Stimulated activated naive CD8-positive, alpha-beta T cell treated with anti-CD3 and anti-CD28 coated beads, Interleukin-15, amount 100 ng/mL, for 72 hours (primary cell): ENCODE data around the gene HAUS8.
"Not testable (repeated sequence)": the region's sequence is repeated elsewhere in the genome, so short reads cannot be mapped to it uniquely, and the experiment has no call there.

Source experiments
- ATAC-seq: fragments of 150-1000 bp; cut with Tn5 transposase; 2 replicates; pipeline ENCODE4 v1.10.0; 2021; ENCODE audit warnings: mild to moderate bottlenecking, moderate library complexity
- DNase-seq, 2 donors: peaks; one replicate each; pipeline ENCODE4 v3.0.0; 2021 to 2022
- H3K27ac Mint-ChIP-seq, 2 donors: one replicate each; pipeline ENCODE4 v1.8.0; 2022; ENCODE audit warnings: mild to moderate bottlenecking in 2 of 2, mixed read lengths in 2 of 2, moderate library complexity in 2 of 2
- H3K27me3 Mint-ChIP-seq: one replicate; pipeline ENCODE4 v1.8.0; 2022; ENCODE audit warnings: mixed read lengths
- H3K4me1 Mint-ChIP-seq: one replicate; pipeline ENCODE4 v1.8.0; 2022; ENCODE audit warnings: mild to moderate bottlenecking, mixed read lengths
- H3K4me3 Mint-ChIP-seq, 2 donors: one replicate each; pipeline ENCODE4 v1.8.0; 2022; ENCODE audit warnings: mild to moderate bottlenecking in 2 of 2, mixed read lengths in 2 of 2, moderate library complexity in 1 of 2
- H3K9me3 Mint-ChIP-seq, 2 donors: one replicate each; pipeline ENCODE4 v1.8.0; 2022; ENCODE audit warnings: mixed read lengths in 2 of 2

HAUS8 gene

GRCh38 chr19:17037184-17037583 is 38.1 kb downstream of the HAUS8 start:
- ATAC-seq (peak; percentile 26), DNase-seq (no peak)
- H3K27ac Mint-ChIP-seq, result no peak overlapping the region
- no peaks in the 10 kb centered on the region for H3K27me3 Mint-ChIP-seq
- H3K9me3 Mint-ChIP-seq, result no peaks in the 10 kb centered on the region
- H3K4me3 Mint-ChIP-seq, result no peak overlapping the region
- H3K4me1 Mint-ChIP-seq, result no peaks in the 10 kb centered on the region

DNA sequence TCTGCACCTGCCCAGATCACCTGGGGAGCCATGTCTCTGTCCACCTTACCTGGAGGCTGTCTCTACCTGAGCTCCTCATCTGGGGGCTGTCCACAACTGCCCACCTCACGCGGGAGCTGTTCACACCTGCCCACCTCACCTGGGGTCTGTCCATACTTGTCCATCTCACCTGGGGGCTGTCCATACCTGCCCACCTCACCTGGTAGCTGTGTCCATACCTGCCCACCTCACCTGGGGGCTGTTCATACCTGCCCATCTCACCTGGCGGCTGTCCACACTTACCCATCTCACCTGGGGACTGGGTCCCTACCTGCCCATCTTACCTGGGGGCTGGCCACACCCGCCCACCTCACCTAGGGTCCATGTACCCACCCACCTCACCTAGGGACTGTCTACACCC is 38.6 kb downstream of the HAUS8 start:
- no peaks in the 10 kb centered on the region for H3K4me1 Mint-ChIP-seq
- H3K27me3 Mint-ChIP-seq, result no peaks in the 10 kb centered on the region
- peak overlapping the region in 1 of 2 donors; percentile 84 for H3K27ac Mint-ChIP-seq
- ATAC-seq (no peak), DNase-seq (no peak)
- no peaks in the 10 kb centered on the region for H3K9me3 Mint-ChIP-seq
- no peak overlapping the region for H3K4me3 Mint-ChIP-seq

GRCh38 chr19:17035842-17036424 is 39.3 kb downstream of the HAUS8 start:
- Mint-ChIP-seq H3K27me3 (no peaks in the 10 kb centered on the region), H3K4me3 (no peak overlapping the region), H3K27ac (no peak overlapping the region), H3K9me3 (no peaks in the 10 kb centered on the region), H3K4me1 (no peaks in the 10 kb centered on the region)
- DNase-seq (no peak), ATAC-seq (no peak)

GRCh38 chr19:17031741-17032140 is 43.5 kb downstream of the HAUS8 start:
- peaks cover 6% of the 10 kb centered on the region for H3K4me1 Mint-ChIP-seq

GRCh38 chr19:17027535-17027975 is 47.7 kb downstream of the HAUS8 start:
- no peak for DNase-seq
- peaks cover 43% of the 10 kb centered on the region for H3K27me3 Mint-ChIP-seq
- no peak overlapping the region for H3K27ac Mint-ChIP-seq
- H3K4me1 Mint-ChIP-seq, result peaks cover 15% of the 10 kb centered on the region
- peak overlapping the region; percentile 76 to 80 for H3K4me3 Mint-ChIP-seq
- ATAC-seq, result peak; percentile 21
- H3K9me3 Mint-ChIP-seq, result peaks cover 12 to 23% of the 10 kb centered on the region in 2 donors

More at GRCh38 chr19:17031741-17032140, 43.5 kb downstream of the HAUS8 start:
- H3K4me3 Mint-ChIP-seq, result no peak overlapping the region
- DNase-seq (no peak), ATAC-seq (no peak)
- no peak overlapping the region for H3K27ac Mint-ChIP-seq
- no peaks in the 10 kb centered on the region for H3K9me3 Mint-ChIP-seq
- H3K27me3 Mint-ChIP-seq, result peaks cover 25% of the 10 kb centered on the region

- no peak within 1 kb of the TSS for H3K27ac Mint-ChIP-seq
- H3K27me3 Mint-ChIP-seq, result peaks cover 43% of the 10 kb centered on the region
- peaks cover 12 to 25% of the 10 kb centered on the region in 2 donors for H3K9me3 Mint-ChIP-seq
- peaks cover 15% of the 10 kb centered on the region for H3K4me1 Mint-ChIP-seq
- ATAC-seq, result peak; percentile 74
- peak within 1 kb of the TSS; percentile 76 to 80 for H3K4me3 Mint-ChIP-seq
- DNase-seq, result no peak
These were observed 48.3 kb downstream of the HAUS8 start, which contains the start of gene CPAMD8 for GRCh38 chr19:17026706-17027534. Gene CPAMD8, minus strand, starts transcription at chr19:17026810. Its CDS starts 168 bp downstream, at chr19:17026642.

DNA sequence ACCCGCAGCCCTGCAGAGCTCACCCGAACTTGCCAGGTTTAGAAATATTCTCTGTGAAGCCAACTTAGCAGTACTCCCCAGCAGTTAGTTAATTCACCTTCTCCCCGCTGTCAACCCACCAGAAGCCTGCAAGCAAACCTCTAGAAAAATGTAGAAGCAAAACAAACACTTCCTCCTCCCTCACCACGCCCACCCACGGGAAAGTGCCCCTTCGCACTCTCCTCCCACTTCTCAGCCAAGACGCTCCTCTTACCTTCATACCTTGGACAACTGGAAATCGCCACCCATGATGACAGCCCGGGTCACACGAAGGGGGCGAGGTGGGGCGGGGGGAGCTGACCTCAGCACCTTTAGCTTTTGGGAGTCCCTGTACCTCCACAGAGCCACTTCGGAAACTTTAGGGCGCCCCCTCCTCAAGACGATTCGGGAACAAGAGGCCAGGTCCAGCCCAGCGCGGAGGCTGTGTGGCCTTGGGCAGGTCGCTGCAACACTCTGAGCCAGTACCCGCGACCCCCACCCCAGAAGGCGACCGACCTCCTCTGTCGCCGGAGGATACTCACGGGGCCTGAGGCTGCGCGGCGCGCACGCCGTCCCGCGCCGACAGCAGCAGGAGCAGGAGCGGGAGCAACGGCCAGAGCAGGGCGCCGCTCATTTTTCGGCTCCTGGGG is 49.1 kb downstream of the HAUS8 start:
- H3K4me3 Mint-ChIP-seq, result peak overlapping the region; percentile 49 to 66
- H3K27me3 Mint-ChIP-seq, result peaks cover 43% of the 10 kb centered on the region

GRCh38 chr19:17025361-17025760 is 49.9 kb downstream of the HAUS8 start:
- H3K9me3 Mint-ChIP-seq, result peaks cover 12 to 37% of the 10 kb centered on the region in 2 donors

More for the DNA sequence above, 49.1 kb downstream of the HAUS8 start:
- Mint-ChIP-seq H3K27ac (no peak overlapping the region), H3K4me1 (peaks cover 15% of the 10 kb centered on the region), H3K9me3 (peaks cover 12 to 30% of the 10 kb centered on the region in 2 donors)
- peak in 1 of 2 donors; percentile 8 for DNase-seq
- ATAC-seq, result peak; percentile 64

GRCh38 chr19:17024941-17025340 is 50.3 kb downstream of the HAUS8 start:
- ATAC-seq, result not testable (repeated sequence)

More at GRCh38 chr19:17025361-17025760, 49.9 kb downstream of the HAUS8 start:
- H3K4me3 Mint-ChIP-seq, result no peak overlapping the region
- no peak for ATAC-seq
- H3K27ac Mint-ChIP-seq, result no peak overlapping the region
- no peak for DNase-seq
- peaks cover 15% of the 10 kb centered on the region for H3K4me1 Mint-ChIP-seq
- peaks cover 43% of the 10 kb centered on the region for H3K27me3 Mint-ChIP-seq

GRCh38 chr19:17023805-17024204 is 51.4 kb downstream of the HAUS8 start:
- no peak overlapping the region for H3K27ac Mint-ChIP-seq
- H3K4me3 Mint-ChIP-seq, result no peak overlapping the region
- peaks cover 15% of the 10 kb centered on the region for H3K4me1 Mint-ChIP-seq
- DNase-seq (no peak), ATAC-seq (no peak)
- peaks cover 12 to 37% of the 10 kb centered on the region in 2 donors for H3K9me3 Mint-ChIP-seq
- H3K27me3 Mint-ChIP-seq, result peaks cover 36% of the 10 kb centered on the region

More at GRCh38 chr19:17024941-17025340, 50.3 kb downstream of the HAUS8 start:
- not testable (repeated sequence) for H3K4me3 Mint-ChIP-seq, H3K27ac Mint-ChIP-seq, DNase-seq
- Mint-ChIP-seq H3K27me3 (peaks cover 43% of the 10 kb centered on the region), H3K4me1 (peaks cover 15% of the 10 kb centered on the region), H3K9me3 (peaks cover 12 to 37% of the 10 kb centered on the region in 2 donors)

DNA sequence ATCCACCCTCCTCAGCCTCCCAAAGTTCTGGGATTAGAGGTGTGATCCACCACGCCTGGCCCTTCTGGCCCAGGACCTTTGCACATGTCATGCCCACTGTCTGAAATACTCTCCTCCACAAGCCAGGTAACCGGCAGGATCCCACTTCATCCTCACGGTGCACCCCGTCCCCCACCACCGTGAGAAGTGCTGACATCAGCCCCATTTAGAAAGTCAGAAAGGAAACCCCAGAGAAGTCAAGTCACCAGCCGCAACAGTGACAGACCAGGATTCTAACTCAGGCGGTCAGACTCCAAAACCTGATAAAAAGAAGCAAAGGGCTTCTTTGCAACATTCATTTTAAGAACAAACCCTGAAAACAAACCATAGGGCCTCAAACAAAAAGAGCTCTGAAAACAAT is 52.5 kb downstream of the HAUS8 start:
- Mint-ChIP-seq H3K27ac (no peak overlapping the region), H3K9me3 (peaks cover 12 to 37% of the 10 kb centered on the region in 2 donors), H3K4me3 (no peak overlapping the region), H3K27me3 (peaks cover 26% of the 10 kb centered on the region), H3K4me1 (peaks cover 15% of the 10 kb centered on the region)
- DNase-seq (no peak), ATAC-seq (no peak)

- ATAC-seq (no peak), DNase-seq (no peak)
- H3K27ac Mint-ChIP-seq, result peak overlapping the region in 1 of 2 donors; percentile 79
- H3K4me3 Mint-ChIP-seq, result no peak overlapping the region
- peaks cover 9% of the 10 kb centered on the region for H3K4me1 Mint-ChIP-seq
- peaks cover 12 to 37% of the 10 kb centered on the region in 2 donors for H3K9me3 Mint-ChIP-seq
- peaks cover 18% of the 10 kb centered on the region for H3K27me3 Mint-ChIP-seq
These were observed 53.3 kb downstream of the HAUS8 start for GRCh38 chr19:17021793-17022590.

DNA sequence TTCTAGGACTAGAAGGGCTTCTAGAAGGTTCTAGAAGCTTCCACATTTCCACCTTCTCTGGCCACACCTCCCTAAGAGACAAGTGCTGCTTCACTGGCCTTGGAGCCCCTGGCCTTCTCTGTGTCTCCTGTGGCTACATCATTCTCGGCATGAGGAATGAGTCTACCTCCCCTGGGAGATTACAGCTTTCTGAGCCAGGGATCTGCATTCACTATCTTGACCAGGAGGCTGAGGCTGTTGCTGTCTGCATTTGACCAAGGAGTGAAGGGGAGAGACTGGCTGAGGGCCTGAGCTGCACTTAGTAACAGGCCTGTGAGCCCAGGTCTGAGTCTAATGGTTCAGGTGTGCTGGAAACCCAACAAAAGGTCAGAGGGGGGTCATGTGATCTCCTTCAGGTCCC is 53.9 kb downstream of the HAUS8 start:
- no peak for DNase-seq
- H3K27me3 Mint-ChIP-seq, result peaks cover 16% of the 10 kb centered on the region
- ATAC-seq, result no peak
- no peak overlapping the region for H3K27ac Mint-ChIP-seq
- H3K9me3 Mint-ChIP-seq, result peaks cover 12 to 37% of the 10 kb centered on the region in 2 donors
- H3K4me1 Mint-ChIP-seq, result peaks cover 9% of the 10 kb centered on the region
- H3K4me3 Mint-ChIP-seq, result no peak overlapping the region

DNA sequence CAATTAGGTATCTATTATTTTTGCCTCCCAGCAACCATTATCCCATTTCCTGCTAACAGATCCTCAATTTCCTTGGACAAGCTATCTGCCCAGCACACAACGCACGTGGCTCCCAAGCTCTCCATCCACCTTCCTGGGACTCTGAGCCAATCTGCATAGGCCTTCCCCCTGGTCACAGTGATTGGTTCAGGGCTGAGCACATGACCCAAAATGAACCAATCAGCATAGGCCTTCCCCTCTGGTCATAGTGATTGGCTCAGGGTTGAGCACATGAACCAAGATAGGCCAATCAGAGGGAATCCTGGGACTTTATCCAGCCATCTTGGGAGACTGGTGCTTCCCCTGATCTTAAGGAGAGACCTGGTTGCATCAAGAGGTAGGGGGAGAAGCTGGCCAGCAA is 54.4 kb downstream of the HAUS8 start:
- H3K27ac Mint-ChIP-seq, result no peak overlapping the region
- H3K9me3 Mint-ChIP-seq, result peaks cover 12 to 37% of the 10 kb centered on the region in 2 donors
- ATAC-seq, result no peak
- no peak for DNase-seq
- peaks cover 3% of the 10 kb centered on the region for H3K4me1 Mint-ChIP-seq
- no peak overlapping the region for H3K4me3 Mint-ChIP-seq
- H3K27me3 Mint-ChIP-seq, result peaks cover 11% of the 10 kb centered on the region

DNA sequence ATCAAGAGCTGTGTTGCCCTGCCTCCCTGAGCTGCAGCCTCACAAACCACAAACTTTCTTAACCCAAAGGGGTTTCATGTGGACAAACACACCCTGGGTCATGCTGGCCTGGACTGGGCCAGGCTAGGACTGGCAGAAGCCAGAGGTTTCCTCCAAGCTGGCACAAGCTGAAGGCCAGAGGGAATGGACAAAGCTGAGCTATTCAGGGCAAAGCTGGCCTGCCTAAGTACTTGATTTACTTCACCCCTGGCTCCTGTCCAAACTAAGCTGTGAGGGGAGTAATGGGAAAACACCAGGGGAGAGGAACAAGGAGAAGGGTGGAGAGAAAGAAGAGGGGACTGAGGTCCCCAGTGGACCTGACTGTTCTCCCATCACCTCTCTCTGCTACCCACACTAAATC is 54.9 kb downstream of the HAUS8 start:
- Mint-ChIP-seq H3K4me1 (no peaks in the 10 kb centered on the region), H3K9me3 (peaks cover 12 to 37% of the 10 kb centered on the region in 2 donors), H3K4me3 (no peak overlapping the region), H3K27me3 (peaks cover 7% of the 10 kb centered on the region), H3K27ac (peak overlapping the region in 1 of 2 donors; percentile 54)
- DNase-seq (no peak), ATAC-seq (no peak)
